Measurements from ENCODE around the gene SLC38A10.

SLC38A10 gene

DNA sequence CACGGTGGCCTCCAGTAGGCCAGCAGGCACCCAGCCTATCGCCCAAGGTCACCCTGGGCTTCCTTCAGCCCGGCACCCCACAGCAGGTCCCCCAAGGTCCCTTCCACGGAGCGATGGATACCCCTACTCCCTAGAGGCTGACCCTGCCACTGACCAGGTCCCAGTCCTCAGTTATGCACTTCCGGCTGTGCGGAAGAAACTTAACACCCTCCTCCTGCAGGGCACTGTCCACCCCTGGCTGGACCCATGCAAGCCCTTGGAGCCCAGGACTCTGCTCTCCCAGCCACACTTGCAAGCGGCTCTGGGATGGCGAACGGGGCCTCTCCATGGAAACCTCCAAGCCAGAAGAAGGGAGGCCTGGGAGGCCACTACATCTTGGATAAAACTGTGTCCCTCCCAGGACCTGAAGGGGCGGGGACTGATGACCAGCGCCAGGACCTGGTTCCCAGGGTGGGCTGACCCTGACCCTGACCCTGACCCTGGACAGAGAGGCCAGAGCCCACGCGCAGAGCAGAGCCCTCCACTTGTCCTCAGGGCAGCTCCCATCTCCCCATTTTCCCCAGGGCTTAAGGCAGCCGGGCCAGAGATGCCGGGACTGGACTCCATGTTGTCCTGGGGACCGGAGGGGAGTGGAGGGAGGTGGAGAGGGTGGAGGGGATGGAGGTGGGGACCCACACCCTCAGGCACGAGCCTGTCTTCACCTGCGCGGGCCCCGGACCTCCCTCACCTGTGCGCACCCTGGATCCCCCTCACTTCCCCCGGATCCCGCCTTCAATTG is 73.1 kb downstream of the SLC38A10 start:
- Histone ChIP-seq H3K4me3 (ENCODE audit: severe bottlenecking) (peak overlapping the region; percentile 97), H3K9me3 (ENCODE audit: severe bottlenecking) (peaks cover 2% of the 10 kb centered on the region), H3K36me3 (ENCODE audit: low read depth) (peaks cover 15% of the 10 kb centered on the region), H3K27me3 (ENCODE audit: insufficient read depth, poor library complexity, severe bottlenecking) (no peaks in the 10 kb centered on the region), H3K27ac (ENCODE audit: poor library complexity, severe bottlenecking) (no peak overlapping the region), H3K4me1 (ENCODE audit: insufficient read depth, poor library complexity, severe bottlenecking) (peaks cover 4% of the 10 kb centered on the region)
- no peak for DNase-seq (ENCODE audit: low spot score)
- TF ChIP-seq, protein P1, sequence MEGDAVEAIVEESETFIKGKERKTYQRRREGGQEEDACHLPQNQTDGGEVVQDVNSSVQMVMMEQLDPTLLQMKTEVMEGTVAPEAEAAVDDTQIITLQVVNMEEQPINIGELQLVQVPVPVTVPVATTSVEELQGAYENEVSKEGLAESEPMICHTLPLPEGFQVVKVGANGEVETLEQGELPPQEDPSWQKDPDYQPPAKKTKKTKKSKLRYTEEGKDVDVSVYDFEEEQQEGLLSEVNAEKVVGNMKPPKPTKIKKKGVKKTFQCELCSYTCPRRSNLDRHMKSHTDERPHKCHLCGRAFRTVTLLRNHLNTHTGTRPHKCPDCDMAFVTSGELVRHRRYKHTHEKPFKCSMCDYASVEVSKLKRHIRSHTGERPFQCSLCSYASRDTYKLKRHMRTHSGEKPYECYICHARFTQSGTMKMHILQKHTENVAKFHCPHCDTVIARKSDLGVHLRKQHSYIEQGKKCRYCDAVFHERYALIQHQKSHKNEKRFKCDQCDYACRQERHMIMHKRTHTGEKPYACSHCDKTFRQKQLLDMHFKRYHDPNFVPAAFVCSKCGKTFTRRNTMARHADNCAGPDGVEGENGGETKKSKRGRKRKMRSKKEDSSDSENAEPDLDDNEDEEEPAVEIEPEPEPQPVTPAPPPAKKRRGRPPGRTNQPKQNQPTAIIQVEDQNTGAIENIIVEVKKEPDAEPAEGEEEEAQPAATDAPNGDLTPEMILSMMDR (IDR thresholded peaks at IDR 0.05; ENCODE audit: poor library complexity, severe bottlenecking), result no peak
- no peak for ATAC-seq (ENCODE audit: low read depth)

DNA sequence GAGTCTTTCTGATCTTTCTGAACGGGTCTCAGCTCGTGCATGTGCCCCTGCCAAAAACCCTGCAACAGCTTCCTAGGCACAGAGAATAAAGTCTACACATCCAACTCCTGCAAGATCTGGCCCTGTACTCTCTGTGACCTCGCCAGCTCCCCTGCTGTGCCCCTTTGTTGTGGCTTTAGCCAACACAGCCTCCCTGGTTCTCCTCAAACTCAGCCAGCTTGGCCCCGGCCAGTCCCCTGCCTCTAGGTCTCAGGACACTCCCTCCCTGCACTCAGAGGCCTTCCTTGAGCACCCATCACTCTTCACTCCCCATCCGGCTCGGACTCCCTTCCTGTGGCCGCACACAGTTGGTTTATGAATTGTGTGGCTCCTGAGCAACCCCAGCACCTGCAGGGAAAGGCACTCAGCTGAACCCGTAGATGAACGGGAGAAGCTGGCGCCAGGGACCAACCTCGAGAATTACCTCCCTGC is 73.7 kb downstream of the SLC38A10 start:
- Histone ChIP-seq H3K4me1 (ENCODE audit: insufficient read depth, poor library complexity, severe bottlenecking) (peaks cover 4% of the 10 kb centered on the region), H3K4me3 (ENCODE audit: severe bottlenecking) (peak overlapping the region; percentile 97), H3K27me3 (ENCODE audit: insufficient read depth, poor library complexity, severe bottlenecking) (no peaks in the 10 kb centered on the region), H3K36me3 (ENCODE audit: low read depth) (peaks cover 21% of the 10 kb centered on the region), H3K27ac (ENCODE audit: poor library complexity, severe bottlenecking) (no peak overlapping the region), H3K9me3 (ENCODE audit: severe bottlenecking) (no peaks in the 10 kb centered on the region)
- TF ChIP-seq, protein P1 (IDR thresholded peaks at IDR 0.05; ENCODE audit: poor library complexity, severe bottlenecking), result no peak
- DNase-seq (ENCODE audit: low spot score) (no peak), ATAC-seq (ENCODE audit: low read depth) (no peak)

DNA sequence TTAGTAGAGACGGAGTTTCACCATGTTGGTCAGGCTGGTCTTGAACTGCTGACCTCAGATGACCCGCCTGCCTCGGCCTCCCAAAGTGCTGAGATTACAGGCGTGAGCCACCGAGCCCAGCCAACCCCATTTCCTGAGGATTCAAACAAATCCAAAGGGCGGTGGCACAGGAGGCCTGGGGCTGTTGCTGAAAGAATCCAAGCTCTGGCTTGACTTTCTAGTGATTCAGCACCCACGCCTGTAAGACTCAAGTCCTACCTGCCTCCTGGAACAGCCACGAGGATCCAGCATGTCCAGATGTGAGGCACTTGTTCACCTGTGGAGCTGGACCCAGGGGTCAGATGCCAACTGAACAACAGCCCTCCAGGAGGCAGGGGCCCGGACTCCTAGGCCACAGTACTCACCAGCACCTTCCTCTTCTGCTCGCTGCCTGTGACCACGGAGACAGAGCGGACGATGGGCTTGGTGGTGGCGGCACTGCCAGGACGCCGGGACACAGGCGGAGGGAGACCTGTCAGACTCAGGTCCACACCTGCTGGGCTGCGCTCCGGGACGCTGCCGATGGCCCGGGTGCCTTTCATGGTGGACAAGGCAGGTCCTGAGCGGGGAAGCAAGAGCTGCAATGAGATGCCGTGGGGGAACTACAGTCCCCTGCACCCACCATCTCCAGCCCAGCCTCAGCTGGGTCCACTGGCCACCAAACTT is 75.5 kb downstream of the SLC38A10 start:
- H3K9me3 ChIP-seq (ENCODE audit: severe bottlenecking), result no peaks in the 10 kb centered on the region
- H3K4me3 ChIP-seq (ENCODE audit: severe bottlenecking), result no peak overlapping the region
- TF ChIP-seq, protein P1 (IDR thresholded peaks at IDR 0.05; ENCODE audit: poor library complexity, severe bottlenecking), result no peak
- peaks cover 28% of the 10 kb centered on the region for H3K36me3 ChIP-seq (ENCODE audit: low read depth)
- DNase-seq (ENCODE audit: low spot score), result no peak
- no peaks in the 10 kb centered on the region for H3K27me3 ChIP-seq (ENCODE audit: insufficient read depth, poor library complexity, severe bottlenecking)
- peak overlapping the region; percentile 26 for H3K27ac ChIP-seq (ENCODE audit: poor library complexity, severe bottlenecking)
- ATAC-seq (ENCODE audit: low read depth), result no peak
- peaks cover 4% of the 10 kb centered on the region for H3K4me1 ChIP-seq (ENCODE audit: insufficient read depth, poor library complexity, severe bottlenecking)

DNA sequence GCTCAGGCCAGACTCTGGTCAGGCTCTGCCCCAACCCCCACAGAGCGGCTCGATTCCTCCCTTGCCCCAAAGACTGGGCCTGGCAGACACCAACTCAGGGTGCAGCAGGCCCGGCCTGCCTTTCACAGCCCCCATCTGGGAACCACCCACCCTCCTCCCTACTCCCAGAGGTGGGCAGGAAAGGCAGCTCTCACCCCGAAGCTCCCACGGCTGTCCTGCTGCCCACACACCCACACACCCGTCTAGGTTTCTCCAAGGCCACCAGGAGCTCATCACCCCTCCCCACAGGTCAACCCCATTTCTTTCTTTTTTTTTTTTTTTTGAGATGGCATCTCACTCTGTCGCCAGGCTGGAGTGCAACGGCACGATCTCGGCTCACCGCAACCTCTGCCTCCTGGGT is 76.1 kb downstream of the SLC38A10 start:
- Histone ChIP-seq H3K27ac (ENCODE audit: poor library complexity, severe bottlenecking) (peak overlapping the region; percentile 26), H3K4me1 (ENCODE audit: insufficient read depth, poor library complexity, severe bottlenecking) (peaks cover 4% of the 10 kb centered on the region), H3K36me3 (ENCODE audit: low read depth) (peaks cover 30% of the 10 kb centered on the region), H3K9me3 (ENCODE audit: severe bottlenecking) (no peaks in the 10 kb centered on the region), H3K4me3 (ENCODE audit: severe bottlenecking) (no peak overlapping the region), H3K27me3 (ENCODE audit: insufficient read depth, poor library complexity, severe bottlenecking) (no peaks in the 10 kb centered on the region)
- ATAC-seq (ENCODE audit: low read depth), result no peak
- TF ChIP-seq, protein P1 (IDR thresholded peaks at IDR 0.05; ENCODE audit: poor library complexity, severe bottlenecking), result no peak
- DNase-seq (ENCODE audit: low spot score), result no peak
